Measurements from ENCODE around the gene KIR3DL3.
"Not testable (repeated sequence)": the region's sequence is repeated elsewhere in the genome, so short reads cannot be mapped to it uniquely, and the experiment has no call there.

The KIR3DL3 gene

GRCh38 chr19:54747614-54748322, 23.5 kb downstream of the KIR3DL3 start:
- H3K79me1 ChIP-seq (ENCODE audit: low read depth, low read length); H3K9me3 ChIP-seq (replicated peaks in 1 of 2; ENCODE audit: control insufficient read depth in 2 of 2, insufficient read depth in 1 of 2, low read depth in 1 of 2, low read length in 2 of 2); H3K4me2 ChIP-seq (ENCODE audit: insufficient read depth, low read length, poor library complexity, severe bottlenecking); H2BK15ac ChIP-seq (ENCODE audit: low read length); H3K4me1 ChIP-seq (ENCODE audit: control insufficient read depth in 2 of 2, insufficient read depth in 1 of 2, low read depth in 1 of 2, low read length in 2 of 2); H3K27me3 ChIP-seq (ENCODE audit: control insufficient read depth in 3 of 3, insufficient read depth in 3 of 3, low read depth in 1 of 3, low read length in 3 of 3); H2BK5ac ChIP-seq (ENCODE audit: low read length); H4K8ac ChIP-seq (ENCODE audit: low read depth, low read length); H3K23ac ChIP-seq (ENCODE audit: low read depth, low read length, poor library complexity); H2AFZ ChIP-seq (ENCODE audit: low read length); H3K4me3 ChIP-seq (ENCODE audit: low read length in 2 of 2); H3K27ac ChIP-seq (replicated peaks; ENCODE audit: low read length); H3K9ac ChIP-seq (ENCODE audit: low read depth, low read length, poor library complexity); H4K91ac ChIP-seq (ENCODE audit: low read depth, low read length, poor library complexity); H2BK12ac ChIP-seq (ENCODE audit: low read length); H3K4ac ChIP-seq (ENCODE audit: low read length); H3K14ac ChIP-seq (ENCODE audit: low read length); H3K36me3 ChIP-seq (replicated peaks in 1 of 2; ENCODE audit: control insufficient read depth in 2 of 2, insufficient read depth in 2 of 2, low read length in 2 of 2); H2AK5ac ChIP-seq (ENCODE audit: low read depth, low read length); H3K18ac ChIP-seq (ENCODE audit: low read length); DNase-seq (ENCODE audit: low spot score); H2BK120ac ChIP-seq (ENCODE audit: low read depth, low read length): not testable (repeated sequence)
- WGBS, 2 donors (ENCODE audit: extremely low coverage in 2 of 2, insufficient read length in 2 of 2, insufficient replicate concordance in 1 of 2), result no CpG with 5 or more reads among the region's 9 CpGs

GRCh38 chr19:54750276-54750675, 26.0 kb downstream of the KIR3DL3 start:
- H3K18ac ChIP-seq (ENCODE audit: low read length); H3K4me3 ChIP-seq (ENCODE audit: low read length in 2 of 2); H4K8ac ChIP-seq (ENCODE audit: low read depth, low read length); H3K79me1 ChIP-seq (ENCODE audit: low read depth, low read length); H3K9ac ChIP-seq (ENCODE audit: low read depth, low read length, poor library complexity); DNase-seq (ENCODE audit: low spot score); H3K14ac ChIP-seq (ENCODE audit: low read length); H2BK15ac ChIP-seq (ENCODE audit: low read length); H3K36me3 ChIP-seq (replicated peaks in 1 of 2; ENCODE audit: control insufficient read depth in 2 of 2, insufficient read depth in 2 of 2, low read length in 2 of 2); H2AK5ac ChIP-seq (ENCODE audit: low read depth, low read length); H3K23ac ChIP-seq (ENCODE audit: low read depth, low read length, poor library complexity); H3K27me3 ChIP-seq (ENCODE audit: control insufficient read depth in 3 of 3, insufficient read depth in 3 of 3, low read depth in 1 of 3, low read length in 3 of 3); H2AFZ ChIP-seq (ENCODE audit: low read length); H2BK120ac ChIP-seq (ENCODE audit: low read depth, low read length); H2BK12ac ChIP-seq (ENCODE audit: low read length); H3K9me3 ChIP-seq (replicated peaks in 1 of 2; ENCODE audit: control insufficient read depth in 2 of 2, insufficient read depth in 1 of 2, low read depth in 1 of 2, low read length in 2 of 2); H4K91ac ChIP-seq (ENCODE audit: low read depth, low read length, poor library complexity); H2BK5ac ChIP-seq (ENCODE audit: low read length); H3K4me1 ChIP-seq (ENCODE audit: control insufficient read depth in 2 of 2, insufficient read depth in 1 of 2, low read depth in 1 of 2, low read length in 2 of 2); H3K4me2 ChIP-seq (ENCODE audit: insufficient read depth, low read length, poor library complexity, severe bottlenecking); H3K27ac ChIP-seq (replicated peaks; ENCODE audit: low read length); H3K4ac ChIP-seq (ENCODE audit: low read length): not testable (repeated sequence)
- WGBS, 2 donors (ENCODE audit: extremely low coverage in 2 of 2, insufficient read length in 2 of 2, insufficient replicate concordance in 1 of 2), result no CpG with 5 or more reads among the region's 6 CpGs

DNA sequence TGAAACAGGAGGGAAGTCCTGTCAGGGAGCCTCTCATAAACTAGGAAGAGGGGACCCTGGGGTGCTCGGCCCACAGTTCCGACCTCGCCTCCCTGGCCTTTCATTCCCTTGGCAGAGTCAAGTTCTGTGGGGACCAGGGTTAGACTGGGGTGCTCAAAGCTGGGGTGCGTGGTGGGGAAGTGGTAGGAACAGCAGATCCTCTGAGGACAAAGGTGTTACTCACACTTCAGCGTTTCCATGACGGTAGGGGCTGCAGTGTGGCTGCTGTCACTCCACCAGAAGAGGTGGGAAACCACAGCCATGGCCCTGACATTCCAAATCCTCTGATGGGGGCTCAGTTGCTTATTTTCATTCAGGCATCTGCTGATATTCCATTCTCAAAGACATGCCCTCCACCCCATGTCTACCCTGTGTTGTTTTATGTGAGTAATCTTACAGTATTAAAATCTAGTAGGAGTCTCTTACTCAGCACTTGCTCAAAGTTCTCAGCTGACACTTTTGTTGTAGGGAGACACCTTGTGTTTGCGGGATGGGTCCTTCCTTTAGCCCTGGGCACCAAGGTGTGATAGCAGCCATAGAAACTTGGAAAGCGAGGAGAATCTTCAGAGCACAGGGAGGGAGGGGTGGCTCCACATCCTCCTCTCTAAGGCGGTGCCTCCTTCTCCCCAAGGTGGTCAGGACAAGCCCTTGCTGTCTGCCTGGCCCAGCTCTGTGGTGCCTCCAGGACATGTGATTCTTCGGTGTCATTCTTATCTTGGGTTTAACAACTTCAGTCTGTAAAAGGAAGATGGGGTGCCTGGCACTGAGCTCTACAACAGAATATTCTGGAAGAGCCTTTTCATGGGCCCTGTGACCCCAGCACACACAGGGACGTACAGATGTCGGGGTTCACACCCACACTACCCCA, 32.2 kb downstream of the KIR3DL3 start:
- H2BK15ac ChIP-seq (ENCODE audit: low read length); H3K18ac ChIP-seq (ENCODE audit: low read length); DNase-seq (ENCODE audit: low spot score); H3K27ac ChIP-seq (replicated peaks; ENCODE audit: low read length); H3K4me1 ChIP-seq (ENCODE audit: control insufficient read depth in 2 of 2, insufficient read depth in 1 of 2, low read depth in 1 of 2, low read length in 2 of 2); H3K4me3 ChIP-seq (ENCODE audit: low read length in 2 of 2); H3K9me3 ChIP-seq (replicated peaks in 1 of 2; ENCODE audit: control insufficient read depth in 2 of 2, insufficient read depth in 1 of 2, low read depth in 1 of 2, low read length in 2 of 2); H2BK120ac ChIP-seq (ENCODE audit: low read depth, low read length); H3K79me1 ChIP-seq (ENCODE audit: low read depth, low read length); H2BK5ac ChIP-seq (ENCODE audit: low read length); H3K4me2 ChIP-seq (ENCODE audit: insufficient read depth, low read length, poor library complexity, severe bottlenecking); H3K4ac ChIP-seq (ENCODE audit: low read length); H2BK12ac ChIP-seq (ENCODE audit: low read length); H4K8ac ChIP-seq (ENCODE audit: low read depth, low read length); H4K91ac ChIP-seq (ENCODE audit: low read depth, low read length, poor library complexity); H2AFZ ChIP-seq (ENCODE audit: low read length); H3K9ac ChIP-seq (ENCODE audit: low read depth, low read length, poor library complexity); H3K23ac ChIP-seq (ENCODE audit: low read depth, low read length, poor library complexity); H3K36me3 ChIP-seq (replicated peaks in 1 of 2; ENCODE audit: control insufficient read depth in 2 of 2, insufficient read depth in 2 of 2, low read length in 2 of 2); H3K27me3 ChIP-seq (ENCODE audit: control insufficient read depth in 3 of 3, insufficient read depth in 3 of 3, low read depth in 1 of 3, low read length in 3 of 3); H2AK5ac ChIP-seq (ENCODE audit: low read depth, low read length); H3K14ac ChIP-seq (ENCODE audit: low read length): not testable (repeated sequence)
- WGBS, 2 donors (ENCODE audit: extremely low coverage in 2 of 2, insufficient read length in 2 of 2, insufficient replicate concordance in 1 of 2), result no CpG with 5 or more reads among the region's 12 CpGs

- not testable (repeated sequence) for H3K4me3 ChIP-seq (ENCODE audit: low read length in 2 of 2); H2AFZ ChIP-seq (ENCODE audit: low read length); H3K36me3 ChIP-seq (replicated peaks in 1 of 2; ENCODE audit: control insufficient read depth in 2 of 2, insufficient read depth in 2 of 2, low read length in 2 of 2); H2BK120ac ChIP-seq (ENCODE audit: low read depth, low read length); H3K9ac ChIP-seq (ENCODE audit: low read depth, low read length, poor library complexity); H3K4ac ChIP-seq (ENCODE audit: low read length); H3K14ac ChIP-seq (ENCODE audit: low read length); H2BK5ac ChIP-seq (ENCODE audit: low read length); H3K23ac ChIP-seq (ENCODE audit: low read depth, low read length, poor library complexity); H2BK12ac ChIP-seq (ENCODE audit: low read length); H3K4me1 ChIP-seq (ENCODE audit: control insufficient read depth in 2 of 2, insufficient read depth in 1 of 2, low read depth in 1 of 2, low read length in 2 of 2); H4K91ac ChIP-seq (ENCODE audit: low read depth, low read length, poor library complexity); H4K8ac ChIP-seq (ENCODE audit: low read depth, low read length); H2BK15ac ChIP-seq (ENCODE audit: low read length); H3K9me3 ChIP-seq (replicated peaks in 1 of 2; ENCODE audit: control insufficient read depth in 2 of 2, insufficient read depth in 1 of 2, low read depth in 1 of 2, low read length in 2 of 2); H3K18ac ChIP-seq (ENCODE audit: low read length); H3K79me1 ChIP-seq (ENCODE audit: low read depth, low read length); H3K27me3 ChIP-seq (ENCODE audit: control insufficient read depth in 3 of 3, insufficient read depth in 3 of 3, low read depth in 1 of 3, low read length in 3 of 3); DNase-seq (ENCODE audit: low spot score); H2AK5ac ChIP-seq (ENCODE audit: low read depth, low read length); H3K27ac ChIP-seq (replicated peaks; ENCODE audit: low read length); H3K4me2 ChIP-seq (ENCODE audit: insufficient read depth, low read length, poor library complexity, severe bottlenecking)
- no CpG with 5 or more reads among the region's 6 CpGs for WGBS, 2 donors (ENCODE audit: extremely low coverage in 2 of 2, insufficient read length in 2 of 2, insufficient replicate concordance in 1 of 2)
These were observed 34.3 kb downstream of the KIR3DL3 start for GRCh38 chr19:54758577-54758976.

All from neuronal stem cell (in vitro differentiated cells).